ENCODE data around the gene NEK1.
"Not testable (repeated sequence)": the region's sequence is repeated elsewhere in the genome, so short reads cannot be mapped to it uniquely, and the experiment has no call there.

NEK1 gene

GRCh38 chr4:169627307-169627706 lies 14.9 kb upstream of the NEK1 start:
- no peak for DNase-seq

- DNase-seq: no peak
Observed at GRCh38 chr4:169626331-169627282, 14.2 kb upstream of the NEK1 start.

GRCh38 chr4:169625886-169626285 lies 13.5 kb upstream of the NEK1 start:
- no peak for DNase-seq

GRCh38 chr4:169624012-169624411 lies 11.6 kb upstream of the NEK1 start:
- DNase-seq: not testable (repeated sequence)

- no peak for DNase-seq
Observed at GRCh38 chr4:169622566-169622965, 10.2 kb upstream of the NEK1 start.

GRCh38 chr4:169621731-169622492 lies 9.5 kb upstream of the NEK1 start:
- DNase-seq: no peak

- DNase-seq: peak; percentile 13
Observed at GRCh38 chr4:169620880-169621248, 8.5 kb upstream of the NEK1 start.

GRCh38 chr4:169619958-169620879 lies 7.8 kb upstream of the NEK1 start, which contains the start of gene CLCN3:
Gene CLCN3 (plus strand): TSS chr4:169620578. CDS start chr4:169635929, 15,351 bp downstream.
- DNase-seq: peak; percentile 98

GRCh38 chr4:169619518-169619957 lies 7.2 kb upstream of the NEK1 start:
- DNase-seq: no peak

- no peak for DNase-seq
Observed at GRCh38 chr4:169618986-169619385, 6.6 kb upstream of the NEK1 start.

- no peak for DNase-seq
Observed at GRCh38 chr4:169618286-169618685, 5.9 kb upstream of the NEK1 start.

GRCh38 chr4:169617306-169617705 lies 4.9 kb upstream of the NEK1 start:
- no peak for DNase-seq

GRCh38 chr4:169616846-169617245 lies 4.5 kb upstream of the NEK1 start:
- no peak for DNase-seq

- DNase-seq: no peak
Observed at GRCh38 chr4:169615467-169616106, 3.2 kb upstream of the NEK1 start.

GRCh38 chr4:169612871-169613859 lies 782 bp upstream of the NEK1 start:
- peak; percentile 30 for DNase-seq

- no peak for DNase-seq
Observed at GRCh38 chr4:169611157-169611556, 1.2 kb downstream of the NEK1 start.

- DNase-seq: no peak
Observed at GRCh38 chr4:169604903-169605331, 7.5 kb downstream of the NEK1 start.

- DNase-seq: no peak
Observed at GRCh38 chr4:169604131-169604900, 8.1 kb downstream of the NEK1 start.

GRCh38 chr4:169603312-169603711 lies 9.1 kb downstream of the NEK1 start:
- DNase-seq: no peak

Data from NCI-H1092 (cell line).